Measurements from ENCODE around the gene PRCC.

- no peak for TF ChIP-seq CTCF (IDR thresholded peaks at IDR 0.05; ENCODE audit: low read length)
- TF ChIP-seq EZH2 (IDR thresholded peaks at IDR 0.05; ENCODE audit: borderline replicate concordance, low read length): no peak
Measured at GRCh38 chr1:156751757-156752481, 15.4 kb upstream of the PRCC start.
